Renal cortex interstitium (tissue), 15 donors: Measurements from ENCODE around the gene DSTN. TPM values are rescaled to one million over a fixed set of nuclear protein-coding genes. Genes with fewer than 3 reads are reported as not detected.

Experiments used
- DNase-seq, 11 donors: peaks; one replicate each; pipeline ENCODE4 v3.0.0-alpha.2; 2013; ENCODE audit warnings: low read depth in 9 of 11, low spot score in 4 of 11; ENCODE audit errors: extremely low read depth in 1 of 11
- long read RNA-seq, 16 experiments: transcript quantifications; one replicate each; lab custom pipeline, GENCODE V29; 2026
- polyA plus RNA-seq, 3 donors: library from polyadenylated mRNA; unstranded; fragments of 120-200 nt; gene quantifications; one replicate each; pipeline ENCODE4 v1.2.1, GENCODE V29; 2013; ENCODE audit not compliant: insufficient read length in 3 of 3

Gene DSTN
- 100 to 1,000 TPM; 349 to 388 (median 373) TPM for polyA plus RNA-seq
- long read RNA-seq, donor 1, transcript DSTN-201 (4 exons, 3,617 nt) = major isoform, 130 of 201 reads
- long read RNA-seq, donor 1, partial matches to known transcripts = 61 of 201 reads
- long read RNA-seq, donor 1, other reads (novel, unspliced or antisense) = 6 of 201 reads
- long read RNA-seq, donor 2, transcript DSTN-201 (4 exons, 3,617 nt) = major isoform, 116 of 203 reads
- long read RNA-seq, donor 2, partial matches to known transcripts = 79 of 203 reads
- long read RNA-seq, donor 2, other reads (novel, unspliced or antisense) = 6 of 203 reads
- long read RNA-seq, donor 3, transcript DSTN-201 (4 exons, 3,617 nt) = major isoform, 246 of 368 reads
- long read RNA-seq, donor 3, partial matches to known transcripts = 99 of 368 reads
- long read RNA-seq, donor 3, other reads (novel, unspliced or antisense) = 21 of 368 reads
- long read RNA-seq, donor 4, transcript DSTN-201 (4 exons, 3,617 nt) = major isoform, 152 of 205 reads
- long read RNA-seq, donor 4, partial matches to known transcripts = 47 of 205 reads
- long read RNA-seq, donor 4, other reads (novel, unspliced or antisense) = 6 of 205 reads
- long read RNA-seq, donor 5, transcript DSTN-201 (4 exons, 3,617 nt) = major isoform, 314 of 417 reads
- long read RNA-seq, donor 5, partial matches to known transcripts = 91 of 417 reads
- long read RNA-seq, donor 5, other reads (novel, unspliced or antisense) = 11 of 417 reads
- long read RNA-seq, donor 6, transcript DSTN-201 (4 exons, 3,617 nt) = major isoform, 143 of 275 reads
- long read RNA-seq, donor 6, partial matches to known transcripts = 124 of 275 reads
- long read RNA-seq, donor 6, other reads (novel, unspliced or antisense) = 6 of 275 reads
- long read RNA-seq, donor 7, transcript DSTN-201 (4 exons, 3,617 nt) = major isoform, 212 of 315 reads
- long read RNA-seq, donor 7, partial matches to known transcripts = 89 of 315 reads
- long read RNA-seq, donor 7, other reads (novel, unspliced or antisense) = 12 of 315 reads
- long read RNA-seq, donor 8, transcript DSTN-201 (4 exons, 3,617 nt) = major isoform, 235 of 664 reads
- long read RNA-seq, donor 8, partial matches to known transcripts = 242 of 664 reads
- long read RNA-seq, donor 8, other reads (novel, unspliced or antisense) = 185 of 664 reads
- long read RNA-seq, donor 9, transcript DSTN-201 (4 exons, 3,617 nt) = major isoform, 163 of 222 reads
- long read RNA-seq, donor 9, partial matches to known transcripts = 49 of 222 reads
- long read RNA-seq, donor 9, other reads (novel, unspliced or antisense) = 8 of 222 reads
- long read RNA-seq, donor 10, transcript DSTN-201 (4 exons, 3,617 nt) = major isoform, 189 of 278 reads
- long read RNA-seq, donor 10, partial matches to known transcripts = 74 of 278 reads
- long read RNA-seq, donor 10, other reads (novel, unspliced or antisense) = 13 of 278 reads
- long read RNA-seq, donor 11, transcript DSTN-201 (4 exons, 3,617 nt) = major isoform, 153 of 196 reads
- long read RNA-seq, donor 11, partial matches to known transcripts = 38 of 196 reads
- long read RNA-seq, donor 11, other reads (novel, unspliced or antisense) = 5 of 196 reads
- long read RNA-seq, donor 12, transcript DSTN-201 (4 exons, 3,617 nt) = major isoform, 68 of 106 reads
- long read RNA-seq, donor 12, partial matches to known transcripts = 36 of 106 reads
- long read RNA-seq, donor 12, other reads (novel, unspliced or antisense) = 0 of 106 reads
- long read RNA-seq, donor 13, transcript DSTN-201 (4 exons, 3,617 nt) = major isoform, 217 of 853 reads
- long read RNA-seq, donor 13, partial matches to known transcripts = 611 of 853 reads
- long read RNA-seq, donor 13, other reads (novel, unspliced or antisense) = 23 of 853 reads
- long read RNA-seq, donor 14, transcript DSTN-201 (4 exons, 3,617 nt) = major isoform, 134 of 250 reads
- long read RNA-seq, donor 14, partial matches to known transcripts = 110 of 250 reads
- long read RNA-seq, donor 14, other reads (novel, unspliced or antisense) = 5 of 250 reads
- long read RNA-seq, donor 15, transcript DSTN-201 (4 exons, 3,617 nt) = major isoform, 76 of 89 reads
- long read RNA-seq, donor 15, partial matches to known transcripts = 11 of 89 reads
- long read RNA-seq, donor 15, other reads (novel, unspliced or antisense) = 0 of 89 reads
- long read RNA-seq, donor 16, transcript DSTN-201 (4 exons, 3,617 nt) = major isoform, 390 of 613 reads
- long read RNA-seq, donor 16, transcript DSTN-203 (5 exons, 1,853 nt) = minor isoform, 11 of 613 reads
- long read RNA-seq, donor 16, partial matches to known transcripts = 186 of 613 reads
- long read RNA-seq, donor 16, other reads (novel, unspliced or antisense) = 26 of 613 reads

GRCh38 chr20:17569616-17570346 is at the start of gene DSTN:
Gene DSTN, plus strand, starts transcription at chr20:17570075. Its CDS starts 134 bp downstream, at chr20:17570209.
- peak; percentile 78 to 93 (median 89) for DNase-seq

DNA sequence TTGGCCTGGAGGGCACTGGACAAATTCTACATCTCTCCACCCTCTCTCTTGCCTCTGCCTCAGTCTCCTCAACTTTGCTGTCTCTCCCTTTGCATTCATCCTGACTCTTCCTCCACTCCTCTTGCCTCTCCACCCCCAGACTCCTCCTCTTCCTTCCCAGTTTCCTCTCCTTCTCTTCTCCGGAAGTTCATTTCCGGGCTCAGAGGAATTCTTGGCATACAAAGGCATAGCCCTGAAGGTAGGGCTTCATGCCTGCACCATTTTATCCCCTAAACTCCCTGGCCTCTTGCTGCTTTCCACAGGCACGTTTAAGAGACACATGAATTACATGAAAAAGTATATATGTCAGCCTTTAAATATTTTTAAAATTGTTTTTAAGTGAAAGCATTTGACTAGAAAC is 49.3 kb upstream of the DSTN start:
- DNase-seq = no peak

- DNase-seq = no peak
Observed at GRCh38 chr20:17522528-17522927, 47.3 kb upstream of the DSTN start.

DNA sequence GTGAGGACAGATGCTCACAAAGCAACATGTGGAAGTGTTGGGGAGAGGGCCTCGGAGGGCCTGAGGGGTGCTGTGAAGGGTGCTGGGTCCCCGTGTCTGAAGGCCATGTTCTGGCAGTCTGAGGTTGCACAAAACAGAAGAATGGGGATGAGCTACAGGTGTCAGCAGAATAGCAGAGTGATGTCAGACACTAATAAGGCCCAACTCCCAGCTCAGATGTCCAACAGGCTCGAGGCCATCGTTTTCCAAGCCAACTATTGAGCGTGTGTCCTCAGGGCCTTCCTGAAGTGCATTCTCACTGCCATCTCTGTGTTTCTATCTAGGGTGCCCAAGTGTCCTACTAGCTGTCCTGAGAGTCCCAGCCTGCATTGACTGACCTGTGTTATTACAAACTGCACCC is 46.5 kb upstream of the DSTN start:
- DNase-seq = no peak

DNA sequence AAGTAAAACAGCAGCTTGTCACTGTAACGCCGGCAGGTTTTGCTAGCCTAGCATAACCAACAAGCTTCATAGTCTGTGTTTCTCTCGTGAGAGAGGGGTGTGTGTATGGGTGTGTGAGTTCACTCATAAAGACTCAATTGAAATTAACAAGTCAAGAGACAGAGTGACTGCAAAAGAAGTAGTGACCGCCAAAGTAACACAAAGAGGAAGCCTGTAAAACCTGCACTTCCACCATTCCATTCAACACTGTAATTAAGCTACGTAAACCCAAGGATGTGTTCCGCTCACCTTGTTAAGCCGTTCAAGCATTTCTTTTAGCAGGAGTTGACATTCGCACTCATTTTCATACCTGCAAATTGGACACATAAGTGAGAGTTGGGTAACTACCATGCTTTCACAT is 45.3 kb upstream of the DSTN start:
- no peak for DNase-seq

DNA sequence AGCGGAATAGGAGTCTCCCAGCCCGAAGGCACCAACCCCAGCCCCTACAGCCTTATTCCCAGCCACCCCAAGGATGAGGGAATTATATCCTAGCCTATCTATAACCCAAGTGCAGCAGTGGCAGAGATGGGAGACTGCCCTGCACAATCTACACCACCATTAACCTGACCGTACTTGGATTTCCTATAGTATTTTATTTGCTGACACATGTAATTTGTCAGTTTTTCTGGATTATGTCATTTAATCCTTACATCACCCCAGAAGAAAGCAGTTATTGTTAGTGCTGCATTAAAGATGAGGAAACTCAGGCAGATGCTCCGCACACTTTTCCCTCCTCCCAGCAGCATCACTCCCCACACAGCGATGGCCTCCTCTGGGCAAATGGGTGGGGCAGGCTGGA is 44.7 kb upstream of the DSTN start:
- DNase-seq = no peak

- DNase-seq = peak in 1 of 11 donors; percentile 22
Observed at GRCh38 chr20:17525650-17526049, 44.2 kb upstream of the DSTN start.

- no peak for DNase-seq
Observed at GRCh38 chr20:17529586-17529985, 40.3 kb upstream of the DSTN start.

- no peak for DNase-seq
Observed at GRCh38 chr20:17530153-17530552, 39.7 kb upstream of the DSTN start.

DNA sequence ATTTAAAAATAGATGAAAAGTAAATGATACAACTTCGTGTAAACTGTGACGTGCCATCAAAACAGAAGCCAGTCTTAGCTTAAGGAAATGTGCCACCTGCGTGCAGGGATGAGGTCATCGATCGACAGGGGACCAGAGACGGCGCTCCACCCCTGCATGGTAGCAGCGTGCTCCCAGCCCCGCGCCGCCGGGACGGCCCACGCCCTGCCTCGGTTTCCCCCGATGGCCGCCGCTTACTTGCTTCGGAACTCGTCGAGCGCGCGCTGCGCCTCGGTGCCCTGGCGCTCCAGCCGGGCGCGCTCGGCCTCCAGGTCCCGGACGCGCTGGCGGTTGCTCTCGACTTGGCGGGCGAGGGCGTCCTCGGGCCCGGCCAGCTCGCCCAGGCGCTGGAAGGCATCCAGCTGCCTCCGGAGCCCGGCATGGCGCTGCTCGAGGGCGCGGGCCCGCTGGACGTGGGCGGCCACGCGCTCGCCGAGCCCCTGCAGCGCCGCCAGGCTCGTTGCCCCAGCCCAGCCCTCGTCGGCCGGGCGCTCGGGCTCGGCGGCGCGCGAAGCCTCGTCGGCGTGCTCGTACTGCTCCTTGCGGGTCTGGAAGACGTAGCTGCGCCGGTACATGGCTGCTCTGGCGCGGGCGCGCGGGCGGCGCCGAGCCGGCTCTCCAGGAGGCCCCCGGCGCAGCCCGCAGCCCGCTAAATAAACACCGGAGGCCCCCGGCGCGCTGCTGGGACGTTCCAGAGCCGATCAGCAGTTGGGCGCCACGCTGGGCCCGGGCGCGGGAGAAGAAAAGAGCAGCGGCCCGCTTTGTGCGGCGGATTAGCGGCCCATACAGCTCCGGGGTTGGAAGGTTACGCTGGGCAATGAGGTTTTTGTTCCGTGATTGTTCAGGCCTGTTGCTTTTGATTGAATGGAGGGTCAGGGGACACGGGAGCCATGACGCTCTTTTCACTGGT is 38.9 kb upstream of the DSTN start, which contains the start of gene BFSP1:
Gene BFSP1 (minus strand): TSS at position 664 of the 949 bp plus-strand sequence. CDS start 50 bp downstream, at position 614.
- DNase-seq = peak in 4 of 11 donors; percentile 25 to 47 (median 36)

DNA sequence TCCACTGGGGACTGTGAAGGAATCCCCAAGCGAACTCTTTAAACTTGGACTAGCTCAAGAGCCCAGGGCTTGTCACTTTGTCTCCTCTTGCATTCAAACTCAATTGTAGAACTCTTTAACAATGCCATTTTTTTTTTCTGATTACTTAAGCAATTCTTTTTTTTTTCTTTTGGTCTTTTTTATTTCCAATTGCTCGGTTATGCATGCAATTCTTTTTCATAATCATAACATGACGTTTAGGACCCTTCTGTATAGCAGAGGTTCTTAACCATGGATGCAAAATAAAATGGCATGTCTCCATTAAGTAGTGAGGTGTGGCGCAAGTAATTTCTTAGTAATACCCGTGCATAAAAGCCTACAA is 38.2 kb upstream of the DSTN start:
- no peak for DNase-seq

GRCh38 chr20:17533396-17533795 is 36.5 kb upstream of the DSTN start:
- no peak for DNase-seq

DNA sequence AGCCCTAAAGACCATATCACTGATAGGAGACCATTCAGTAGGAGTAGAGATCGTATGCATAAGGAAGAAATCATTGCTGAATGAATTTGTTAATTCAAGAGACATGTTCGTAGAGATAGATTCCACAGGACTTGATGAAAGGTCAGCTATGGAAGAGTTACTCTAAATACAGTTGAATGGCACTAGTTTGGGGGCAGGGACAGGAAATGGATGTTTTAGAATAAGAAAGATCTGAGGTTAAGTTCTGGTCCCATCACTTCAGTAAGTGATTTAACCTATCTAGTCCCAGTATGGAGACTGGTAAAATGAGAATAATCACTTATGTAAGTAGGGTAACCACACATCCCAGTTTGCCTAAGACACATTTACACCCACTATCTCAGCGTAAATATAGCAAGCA is 35.8 kb upstream of the DSTN start:
- no peak for DNase-seq

- DNase-seq = peak in 6 of 11 donors; percentile 60 to 80 (median 68)
Observed at GRCh38 chr20:17536944-17537444, 32.9 kb upstream of the DSTN start.

- no peak for DNase-seq
Observed at GRCh38 chr20:17537959-17538358, 31.9 kb upstream of the DSTN start.
